ENCODE measurements around the gene WDR72. TPM values are rescaled to one million over a fixed set of nuclear protein-coding genes. Genes with fewer than 3 reads are reported as not detected.

Gene WDR72
- total RNA-seq, 1 experiment from 2014 or later, result not detected

DNA sequence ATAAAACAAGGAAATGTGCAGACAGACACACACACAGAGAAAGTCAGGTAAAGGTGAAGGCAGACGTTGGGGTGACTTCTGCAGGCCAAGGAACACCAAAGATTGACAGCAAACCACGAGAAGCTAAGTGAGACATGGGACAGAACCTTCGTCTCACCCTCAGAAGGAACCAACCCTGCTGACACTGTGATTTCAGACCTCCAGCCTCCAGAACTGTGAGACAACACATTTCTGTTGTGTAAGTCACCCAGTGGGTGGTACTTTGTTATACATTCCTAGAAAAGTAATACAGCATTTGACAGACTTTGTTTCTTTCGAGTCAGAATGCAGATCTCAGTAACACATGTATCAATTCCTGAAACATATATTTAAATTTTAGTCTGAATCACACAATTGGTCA lies 7.1 kb downstream of the WDR72 start:
- H3K36me3 Mint-ChIP-seq (ENCODE audit: insufficient read depth, unreplicated experiment), result no peaks in the 10 kb centered on the region
- CTCF ChIA-PET, result no interaction called here
- H3K9me3 Mint-ChIP-seq (ENCODE audit: unreplicated experiment), result no peaks in the 10 kb centered on the region
- BruUV-seq (replicated peaks), result no TSS peak
- H3K27ac Mint-ChIP-seq (ENCODE audit: low read depth, unreplicated experiment), result no peak overlapping the region
- no peak overlapping the region for H3K4me3 Mint-ChIP-seq (ENCODE audit: unreplicated experiment)
- DNase-seq (ENCODE audit: unreplicated experiment), result no peak
- POLR2A ChIA-PET, result no interaction called here
- intact Hi-C loops (cut with micrococcal nuclease), result no loop called here
- no peak for TF ChIP-seq CTCF (IDR thresholded peaks at IDR 0.05; ENCODE audit: unreplicated experiment)
- no peaks in the 10 kb centered on the region for H3K4me1 Mint-ChIP-seq (ENCODE audit: insufficient read depth, unreplicated experiment)
- peaks cover 11% of the 10 kb centered on the region for H3K27me3 Mint-ChIP-seq (ENCODE audit: insufficient read depth, unreplicated experiment)

DNA sequence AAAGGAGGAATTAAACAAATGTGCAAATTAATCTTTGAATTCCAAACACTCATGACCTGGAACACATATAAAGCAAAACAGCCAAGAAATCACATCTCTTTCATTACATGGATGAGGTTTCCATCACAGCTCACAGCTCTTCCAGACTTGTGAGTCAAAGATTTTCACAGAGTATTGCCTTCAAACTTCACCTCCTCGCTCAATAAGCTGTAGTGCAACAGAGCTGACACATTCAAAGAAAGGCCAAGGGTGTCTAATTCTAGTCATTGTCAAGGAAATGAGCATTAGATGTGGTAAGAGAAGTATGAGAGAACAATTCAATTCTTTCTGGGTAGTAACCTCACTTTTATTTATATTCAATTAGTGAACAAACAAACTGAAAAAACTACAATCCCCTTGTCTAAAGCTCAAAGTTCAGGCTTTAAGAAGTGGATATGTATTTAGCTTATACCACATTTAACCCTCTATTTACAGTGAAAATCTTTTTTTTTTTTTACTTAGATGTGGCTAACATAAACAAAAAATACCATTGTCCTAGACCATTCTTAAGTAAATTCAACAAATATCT lies 11.9 kb downstream of the WDR72 start:
- DNase-seq (ENCODE audit: unreplicated experiment), result no peak
- ChIA-PET CTCF (interaction anchor here (0.6 kb wide), 1 partner anchor 189 kb away, joined by 3 read pairs; no protein-coding TSS in a partner anchor), POLR2A (no interaction called here)
- Mint-ChIP-seq H3K36me3 (ENCODE audit: insufficient read depth, unreplicated experiment) (no peaks in the 10 kb centered on the region), H3K4me1 (ENCODE audit: insufficient read depth, unreplicated experiment) (peaks cover 6% of the 10 kb centered on the region), H3K9me3 (ENCODE audit: unreplicated experiment) (no peaks in the 10 kb centered on the region), H3K27me3 (ENCODE audit: insufficient read depth, unreplicated experiment) (peaks cover 11% of the 10 kb centered on the region), H3K4me3 (ENCODE audit: unreplicated experiment) (no peak overlapping the region), H3K27ac (ENCODE audit: low read depth, unreplicated experiment) (no peak overlapping the region)
- BruUV-seq (replicated peaks), result no TSS peak
- intact Hi-C loops (cut with micrococcal nuclease), result no loop called here
- no peak for TF ChIP-seq CTCF (IDR thresholded peaks at IDR 0.05; ENCODE audit: unreplicated experiment)

- Mint-ChIP-seq H3K4me3 (ENCODE audit: unreplicated experiment) (no peak overlapping the region), H3K9me3 (ENCODE audit: unreplicated experiment) (no peaks in the 10 kb centered on the region), H3K27ac (ENCODE audit: low read depth, unreplicated experiment) (no peak overlapping the region), H3K27me3 (ENCODE audit: insufficient read depth, unreplicated experiment) (peaks cover 26% of the 10 kb centered on the region), H3K4me1 (ENCODE audit: insufficient read depth, unreplicated experiment) (peaks cover 6% of the 10 kb centered on the region), H3K36me3 (ENCODE audit: insufficient read depth, unreplicated experiment) (no peaks in the 10 kb centered on the region)
- no peak for TF ChIP-seq CTCF (IDR thresholded peaks at IDR 0.05; ENCODE audit: unreplicated experiment)
- BruUV-seq (replicated peaks), result no TSS peak
- CTCF ChIA-PET, result interaction anchor here (0.7 kb wide), 1 partner anchor 88 kb away, joined by 4 read pairs; no protein-coding TSS in a partner anchor
- no peak for DNase-seq (ENCODE audit: unreplicated experiment)
- intact Hi-C loops (cut with micrococcal nuclease), result no loop called here
- POLR2A ChIA-PET, result no interaction called here
Measured at GRCh38 chr15:53746101-53746500, 13.4 kb downstream of the WDR72 start.

- Mint-ChIP-seq H3K27me3 (ENCODE audit: insufficient read depth, unreplicated experiment) (peaks cover 77% of the 10 kb centered on the region), H3K4me3 (ENCODE audit: unreplicated experiment) (no peak overlapping the region), H3K9me3 (ENCODE audit: unreplicated experiment) (no peaks in the 10 kb centered on the region), H3K27ac (ENCODE audit: low read depth, unreplicated experiment) (no peak overlapping the region), H3K4me1 (ENCODE audit: insufficient read depth, unreplicated experiment) (no peaks in the 10 kb centered on the region), H3K36me3 (ENCODE audit: insufficient read depth, unreplicated experiment) (no peaks in the 10 kb centered on the region)
- CTCF ChIA-PET, result no interaction called here
- DNase-seq (ENCODE audit: unreplicated experiment), result no peak
- TF ChIP-seq CTCF (IDR thresholded peaks at IDR 0.05; ENCODE audit: unreplicated experiment), result no peak
- intact Hi-C loops (cut with micrococcal nuclease), result no loop called here
- no TSS peak for BruUV-seq (replicated peaks)
- POLR2A ChIA-PET, result no interaction called here
Measured at GRCh38 chr15:53739651-53740050, 19.8 kb downstream of the WDR72 start.

Data from MCF 10A (cell line).